ELR (cell line): ENCODE measurements around the gene KRT2.

Experiments
- DNase-seq: peaks from one replicate; pipeline ENCODE4 v3.0.0-alpha.2; 2015; ENCODE audit warnings: low read depth

Gene KRT2

DNA sequence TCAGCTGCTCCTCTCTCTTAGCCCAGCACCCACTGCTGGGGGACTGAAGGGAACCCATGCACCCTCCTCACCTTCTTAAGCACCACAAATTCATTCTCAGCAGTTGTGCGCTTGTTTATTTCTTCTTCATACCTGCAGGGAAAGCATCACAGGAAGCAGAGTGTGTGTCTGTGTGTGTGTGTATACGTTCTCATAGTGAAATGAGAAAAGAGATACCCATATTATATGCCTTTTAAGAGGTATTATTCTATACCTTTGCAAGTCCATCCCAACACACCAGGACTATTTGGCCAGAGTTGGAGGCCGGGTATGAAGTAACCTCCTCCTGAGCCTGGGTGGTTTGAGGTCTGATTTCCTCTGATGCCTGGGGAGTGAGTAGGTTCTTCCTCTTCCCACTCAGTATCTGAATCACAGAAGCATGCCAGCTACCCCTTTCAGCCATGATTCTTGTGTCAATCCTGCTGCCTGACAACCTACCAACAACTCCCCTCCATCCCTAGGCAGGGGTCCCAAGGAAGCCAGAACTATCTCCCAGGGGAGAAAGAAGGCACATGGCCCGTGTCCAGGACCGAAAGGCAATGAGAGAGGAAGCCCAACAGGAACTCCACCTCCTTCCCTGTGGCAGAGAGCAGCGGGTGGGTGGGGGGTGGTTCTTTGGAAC, 36.7 kb downstream of the KRT2 start:
- DNase-seq, result peak; percentile 10

DNA sequence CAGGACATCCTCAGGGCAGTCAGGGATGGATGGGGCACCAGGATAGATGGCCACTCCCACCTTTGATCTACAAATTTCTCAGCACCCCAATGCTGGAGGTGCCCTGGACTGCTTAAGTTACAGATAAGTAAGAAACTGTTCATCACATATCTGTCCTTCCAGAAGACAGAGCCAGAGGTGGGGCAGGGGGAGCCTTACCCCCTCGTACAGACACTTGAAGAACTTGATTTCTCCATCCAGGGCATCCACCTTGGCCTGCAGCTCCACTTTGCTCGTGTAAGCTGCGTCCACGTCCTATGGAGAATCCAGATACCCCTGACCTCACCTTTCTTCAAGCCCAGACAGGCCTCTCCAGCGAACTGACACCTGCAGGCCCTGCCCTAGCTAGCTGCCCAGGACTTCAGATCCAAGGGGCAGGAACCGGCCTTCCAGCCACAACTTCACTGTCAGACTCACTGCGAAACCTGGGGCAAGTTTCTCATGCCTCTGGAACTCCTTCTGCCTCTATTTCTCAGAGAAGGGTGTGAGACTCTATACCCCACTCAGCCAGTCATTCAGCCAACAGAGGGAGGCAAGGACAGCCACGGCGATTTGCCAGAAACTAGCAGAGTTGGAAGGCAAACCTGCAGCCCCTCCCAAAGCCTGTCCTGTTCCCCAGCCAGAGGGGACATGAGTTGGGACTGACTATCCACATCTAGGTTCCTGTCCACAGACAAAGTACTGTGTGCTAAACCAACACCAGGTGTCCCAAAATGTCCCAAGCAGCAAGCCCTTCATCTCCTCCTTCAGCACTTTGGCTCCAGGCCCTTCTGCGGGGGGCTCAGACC, 37.4 kb downstream of the KRT2 start:
- no peak for DNase-seq

DNA sequence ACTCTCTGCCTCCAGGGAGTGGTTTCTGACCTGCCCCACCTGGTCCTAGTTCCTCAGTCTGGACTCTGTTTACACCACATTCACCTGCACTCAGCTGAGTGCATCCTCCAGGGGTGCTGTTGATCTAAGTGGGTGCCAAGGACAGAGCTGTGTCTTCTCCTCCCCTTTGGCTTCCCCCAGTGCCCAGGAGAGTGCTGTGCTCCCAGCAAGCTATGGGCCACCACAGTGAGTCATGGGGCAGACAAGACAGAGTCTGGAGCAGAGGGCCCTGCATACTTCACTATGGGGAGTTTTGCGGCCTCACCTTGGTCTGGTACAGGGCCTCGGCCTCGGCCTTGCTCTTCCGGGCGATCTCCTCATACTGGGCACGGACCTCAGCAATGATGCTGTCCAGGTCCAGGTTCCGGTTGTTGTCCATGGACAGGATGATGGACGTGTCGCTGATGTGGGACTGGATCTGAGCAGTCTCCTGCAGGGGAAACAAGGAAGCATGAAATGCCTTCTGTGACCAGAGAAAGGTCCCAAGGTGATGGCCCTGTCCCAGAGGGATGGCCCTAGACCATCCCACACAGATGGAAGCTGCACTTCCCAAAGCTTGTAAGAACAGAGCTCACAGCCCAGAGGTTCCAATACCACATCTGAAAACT, 38.5 kb downstream of the KRT2 start:
- no peak for DNase-seq

DNA sequence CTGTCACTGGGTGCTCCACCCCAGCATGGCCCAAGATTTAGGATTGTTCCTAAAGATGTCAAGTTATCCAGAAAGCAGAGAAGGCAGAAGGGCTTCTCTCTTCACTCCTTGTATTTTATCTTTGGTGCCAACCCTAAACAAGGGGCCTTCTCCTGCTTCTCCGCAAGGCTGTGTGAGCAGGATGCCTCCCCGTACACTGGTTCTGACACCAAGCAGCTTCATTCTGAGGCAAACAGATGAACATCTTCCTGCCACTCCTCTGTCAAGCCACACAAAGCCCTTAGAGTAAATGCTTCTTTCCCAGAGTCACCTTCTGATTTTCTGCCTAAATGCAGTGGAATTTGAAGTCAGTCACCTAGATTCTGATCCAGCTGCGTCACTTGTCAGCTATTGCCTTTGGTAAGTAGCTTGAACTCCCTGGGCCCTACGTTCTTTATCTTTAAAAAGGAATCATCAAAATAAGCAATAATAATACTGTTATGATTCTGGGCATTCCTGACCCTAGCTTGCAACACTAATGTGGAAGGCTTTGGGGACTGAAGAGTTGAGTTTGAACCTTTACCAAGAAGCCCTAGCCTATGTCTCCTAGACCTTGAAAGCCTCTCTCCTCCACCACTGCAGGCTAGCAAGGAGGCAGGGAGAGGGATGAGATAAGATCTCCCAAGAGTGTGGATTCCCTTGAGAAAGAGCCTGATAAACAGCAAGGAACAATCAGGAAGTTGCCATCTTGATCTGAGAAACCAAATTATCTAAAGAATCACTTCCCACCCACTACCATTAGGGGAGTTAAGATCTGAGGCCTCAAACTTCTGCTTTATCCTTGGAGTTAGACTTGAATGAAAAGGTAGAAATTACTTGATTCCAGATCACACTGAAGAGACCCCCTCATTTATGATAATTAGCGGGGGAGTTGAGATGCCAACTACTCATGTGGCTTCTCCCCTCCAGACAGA, 39.3 kb downstream of the KRT2 start:
- no peak for DNase-seq

DNA sequence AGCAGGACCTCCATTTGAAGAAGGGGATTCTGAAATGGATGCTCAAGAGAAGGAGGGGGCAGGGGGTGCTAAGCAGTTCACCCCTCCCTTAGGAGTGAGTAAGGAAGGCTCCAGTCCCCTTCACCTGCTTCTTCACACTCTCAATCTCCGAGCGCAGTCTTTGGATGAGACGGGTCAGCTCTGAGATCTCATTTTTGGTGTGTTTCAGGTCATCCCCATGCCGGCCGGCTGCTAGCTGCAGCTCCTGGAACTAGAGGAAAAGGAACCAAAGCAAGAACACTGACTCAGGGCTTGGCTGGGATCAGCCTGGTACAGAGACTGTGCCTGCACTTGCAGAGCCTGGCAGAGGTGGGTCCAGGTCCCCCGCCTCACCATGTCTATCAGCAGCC, 40.9 kb downstream of the KRT2 start:
- no peak for DNase-seq

DNA sequence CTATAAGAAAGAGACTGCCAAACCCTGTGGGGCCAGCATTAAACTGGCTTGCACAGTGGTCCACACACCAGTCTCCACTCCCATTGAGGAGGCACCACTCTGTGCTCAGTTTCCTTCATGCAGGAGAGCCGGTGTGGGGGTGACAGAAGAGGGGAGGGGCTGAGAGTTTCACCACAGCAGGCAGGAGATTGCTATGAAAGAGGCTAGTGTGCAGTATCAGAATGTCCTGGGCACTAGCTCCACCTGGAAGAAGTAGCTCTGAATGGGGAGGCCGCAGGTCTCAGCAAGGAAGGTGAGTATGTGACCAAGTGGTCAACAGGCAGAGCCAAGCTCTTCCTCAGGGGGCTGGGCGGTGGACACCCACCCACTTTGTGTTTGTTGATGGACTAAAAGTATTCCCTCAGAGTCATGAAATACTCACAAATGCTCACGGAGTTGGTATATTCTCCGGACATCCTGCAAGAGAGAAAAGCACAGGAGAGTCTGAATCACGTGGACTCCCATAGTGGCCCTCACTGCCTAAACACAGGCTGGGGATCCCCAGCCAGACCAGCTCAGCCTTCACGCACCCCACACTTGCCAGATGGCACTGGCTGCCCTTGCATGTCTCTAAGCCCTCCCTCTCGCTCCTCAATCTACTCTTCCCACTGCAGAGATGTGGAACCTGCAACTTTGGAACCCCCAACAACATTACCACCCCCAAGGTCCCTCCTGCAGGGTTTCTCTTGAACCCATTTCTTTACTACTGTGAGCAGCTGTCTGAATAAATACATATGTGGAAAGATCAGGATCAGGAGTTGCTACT, 43.0 kb downstream of the KRT2 start:
- DNase-seq, result no peak

DNA sequence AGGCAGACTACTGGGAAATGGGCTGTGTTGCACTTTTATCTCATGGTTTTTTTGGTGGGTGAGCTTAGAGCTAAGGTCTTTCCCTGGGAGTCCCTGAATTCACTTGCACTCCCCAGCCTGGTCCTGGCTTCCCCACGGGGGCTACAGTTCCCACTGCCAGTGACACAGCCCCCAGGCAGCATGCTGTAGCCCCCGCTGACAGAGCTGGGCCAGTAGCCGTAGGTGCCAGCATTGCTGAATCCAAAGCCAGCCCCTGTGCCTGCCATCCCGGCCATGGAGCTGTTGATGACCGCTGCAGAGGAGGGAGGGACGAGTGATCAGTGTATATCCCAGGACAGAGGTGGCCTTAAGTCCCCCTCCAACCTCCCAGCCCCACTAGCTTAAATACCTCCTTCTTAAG, 43.9 kb downstream of the KRT2 start:
- no peak for DNase-seq

DNA sequence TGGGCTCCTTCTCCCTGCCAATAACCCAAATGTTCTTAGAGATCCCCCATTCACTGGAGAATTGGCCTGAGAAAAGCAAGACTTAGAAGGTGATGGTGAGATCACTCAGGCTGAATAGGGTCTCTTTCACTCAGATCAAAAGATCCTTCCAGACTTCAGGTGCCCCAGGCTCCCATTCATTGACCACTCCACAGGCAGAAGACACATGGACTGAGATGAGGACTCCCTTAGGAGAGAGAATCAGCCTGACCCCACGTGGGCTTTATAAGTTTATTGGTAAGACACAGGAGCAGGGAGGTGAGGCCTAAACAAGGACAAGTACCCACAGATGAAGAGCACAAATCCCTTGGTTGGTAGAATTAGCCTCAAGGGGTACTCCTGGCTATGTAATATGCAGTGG, 44.7 kb downstream of the KRT2 start:
- no peak for DNase-seq

DNA sequence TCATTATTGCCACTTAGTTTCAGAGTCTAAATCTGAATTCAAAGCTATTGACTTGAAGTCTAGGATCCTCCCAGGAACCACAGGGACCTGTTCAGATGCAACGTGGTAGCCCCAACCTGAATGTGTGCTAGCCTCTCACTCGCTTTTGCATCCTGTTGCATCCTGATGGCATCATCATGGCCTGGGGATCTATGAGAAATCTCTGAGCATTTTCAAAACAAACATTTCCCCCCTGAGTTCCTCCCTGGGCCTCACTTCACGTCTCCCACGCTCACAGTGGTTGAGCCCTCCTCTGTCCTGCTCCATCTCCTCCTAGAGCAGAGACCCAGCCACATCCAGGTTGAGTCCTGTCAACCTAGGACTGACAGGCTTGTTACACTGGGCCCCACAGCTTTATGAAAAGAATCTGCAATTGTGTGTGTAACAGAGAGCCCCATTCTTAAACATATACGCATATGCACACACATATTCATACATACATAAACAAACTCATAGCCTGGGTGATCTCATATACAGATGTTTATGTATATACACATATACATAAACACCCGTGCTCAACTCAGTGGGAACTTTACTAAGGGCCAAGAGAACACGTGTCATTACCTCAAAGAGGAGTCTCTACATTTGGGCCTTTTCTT, 45.3 kb downstream of the KRT2 start:
- no peak for DNase-seq

DNA sequence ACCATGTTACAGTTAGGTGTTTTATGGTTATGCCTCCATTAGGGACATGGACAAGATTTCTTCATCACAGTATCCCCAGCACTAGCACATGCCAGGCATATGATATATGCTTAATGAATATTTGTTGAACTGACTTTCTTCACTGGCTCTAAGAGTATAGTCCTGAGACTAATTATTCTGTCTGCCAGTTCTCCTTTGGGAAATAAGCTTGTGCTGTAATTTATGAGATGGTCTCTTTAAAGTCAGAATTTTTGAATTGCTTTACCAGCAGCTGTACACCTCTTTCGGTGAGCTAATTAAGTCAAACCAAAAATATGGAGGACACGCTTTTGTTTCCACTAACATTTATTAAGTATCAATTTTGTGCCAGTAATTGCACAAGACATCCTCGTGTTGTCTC, 45.9 kb downstream of the KRT2 start:
- DNase-seq, result no peak

DNA sequence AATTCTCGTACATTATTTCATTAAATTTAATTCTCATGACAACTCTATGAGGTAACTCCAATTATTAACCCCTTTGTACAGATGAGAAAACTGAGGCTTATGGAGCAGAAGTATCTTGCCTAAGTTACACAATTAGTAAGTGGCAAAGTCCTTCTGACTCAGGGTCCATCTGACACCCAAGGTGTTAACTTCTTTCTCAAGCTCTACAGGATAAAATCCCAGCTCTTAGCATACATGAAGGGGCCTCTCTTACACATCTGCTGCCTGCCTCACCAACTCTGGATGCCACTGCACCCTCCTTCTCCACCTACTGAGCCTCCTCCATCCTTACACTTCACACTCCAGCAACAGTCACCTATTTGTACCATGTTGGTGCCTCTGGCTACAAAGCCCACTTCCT, 46.5 kb downstream of the KRT2 start:
- no peak for DNase-seq

DNA sequence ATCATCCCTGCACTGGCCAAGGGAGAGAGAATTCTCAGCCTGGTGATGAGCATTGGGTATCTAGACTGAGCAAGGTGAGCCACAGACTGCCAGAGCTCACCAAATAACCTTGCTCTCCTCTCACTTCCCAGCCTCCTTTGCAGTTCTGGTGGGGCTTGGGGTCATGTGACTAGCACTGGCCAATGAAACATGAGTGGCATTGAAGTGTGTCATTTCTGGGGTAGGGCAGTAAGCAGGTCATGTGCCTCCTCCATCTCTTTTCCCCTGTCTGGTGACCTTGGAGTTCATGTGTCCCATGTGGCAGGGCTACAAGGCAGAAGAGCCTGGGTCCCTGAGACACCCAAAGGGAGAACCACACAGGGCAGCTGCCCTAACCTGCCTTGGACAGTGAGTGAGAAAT, 47.2 kb downstream of the KRT2 start:
- DNase-seq, result no peak

DNA sequence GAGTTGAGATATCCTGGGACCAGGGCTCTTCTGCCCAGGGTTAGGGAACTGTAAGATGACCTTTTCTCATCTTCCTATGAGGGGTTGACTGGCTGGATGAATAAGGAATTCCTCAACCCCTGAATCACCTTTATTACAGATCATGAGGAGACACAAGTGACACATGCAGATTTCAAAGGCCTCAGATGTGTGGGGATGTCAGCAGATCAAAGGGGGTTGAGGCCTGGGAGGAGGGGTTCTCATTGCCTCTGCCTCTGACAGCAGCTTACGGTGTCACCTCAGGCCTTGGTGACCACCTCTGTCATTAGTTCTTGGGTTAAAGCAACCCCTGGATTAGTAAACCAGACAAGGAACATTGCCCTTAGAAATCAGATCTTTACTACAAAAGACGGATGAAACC, 48.7 kb downstream of the KRT2 start:
- peak; percentile 34 for DNase-seq

DNA sequence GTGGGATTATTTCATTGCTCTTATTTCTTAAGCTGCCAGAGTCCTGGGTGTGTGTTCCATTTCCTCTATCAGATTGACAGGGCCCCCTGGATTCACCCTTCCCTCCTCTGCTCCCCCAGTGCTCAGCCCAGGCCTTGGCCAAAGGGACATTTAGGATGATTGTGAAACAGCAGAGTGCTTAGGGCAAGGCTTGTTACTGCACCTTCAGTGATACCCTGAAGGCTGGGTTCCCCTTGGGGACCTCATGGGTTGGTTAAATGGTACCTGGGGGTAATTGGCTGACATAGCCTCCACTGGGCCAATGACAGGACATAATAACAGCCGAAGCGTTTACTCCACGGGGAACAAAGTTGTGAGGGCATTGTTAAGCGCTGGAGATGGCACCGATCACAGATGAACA, 49.5 kb downstream of the KRT2 start:
- DNase-seq, result no peak

DNA sequence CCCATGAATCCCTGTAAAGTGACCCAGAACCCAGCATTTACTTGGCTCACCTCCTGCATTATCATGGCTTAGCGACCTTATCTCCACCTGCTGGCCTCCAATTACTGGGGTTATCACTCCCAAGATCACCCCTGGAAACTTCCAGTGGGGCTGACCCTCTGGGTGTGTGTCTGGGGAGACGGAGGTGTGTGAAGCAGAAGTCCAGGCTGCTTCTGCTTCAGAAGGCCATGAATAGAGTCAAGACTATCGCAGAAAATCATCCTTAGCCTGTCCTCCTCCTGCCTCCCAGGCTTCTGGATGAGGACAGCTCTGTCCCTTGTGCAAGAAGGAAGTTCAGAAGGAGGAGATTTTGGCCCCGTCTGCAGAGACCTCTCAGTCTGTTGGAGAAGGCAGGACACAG, 50.3 kb downstream of the KRT2 start:
- no peak for DNase-seq

DNA sequence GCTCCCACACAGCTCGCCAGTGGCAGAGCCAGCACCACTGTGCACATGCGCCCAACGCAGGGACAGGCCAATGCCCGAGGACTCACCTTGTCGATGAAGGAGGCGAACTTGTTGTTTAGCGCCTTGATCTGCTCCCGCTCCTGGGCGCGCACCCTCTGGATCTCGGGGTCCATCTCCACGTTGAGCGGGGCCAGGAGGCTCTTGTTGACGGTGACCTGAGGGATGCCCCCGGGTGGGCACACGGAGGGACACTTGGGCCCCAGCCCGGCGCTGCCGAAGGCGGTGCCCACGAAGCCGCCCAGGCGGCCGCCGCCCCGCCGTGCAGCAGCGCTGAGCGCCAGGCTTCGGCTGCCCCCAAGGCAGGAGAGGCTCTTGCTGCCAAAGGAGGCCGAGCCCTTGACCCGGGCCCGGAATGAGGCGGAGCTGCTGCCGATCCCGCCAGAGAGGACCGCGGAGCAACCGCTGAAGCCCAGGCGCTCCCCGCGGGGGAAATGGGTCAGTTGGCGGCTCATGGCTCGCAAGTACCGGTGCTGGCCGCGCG, 51.0 kb downstream of the KRT2 start, which contains the start of gene KRT72:
Gene KRT72, minus strand, starts transcription at position 523 of the 541 bp plus-strand sequence. Its CDS starts 11 bp downstream, at position 512.
- no peak for DNase-seq

DNA sequence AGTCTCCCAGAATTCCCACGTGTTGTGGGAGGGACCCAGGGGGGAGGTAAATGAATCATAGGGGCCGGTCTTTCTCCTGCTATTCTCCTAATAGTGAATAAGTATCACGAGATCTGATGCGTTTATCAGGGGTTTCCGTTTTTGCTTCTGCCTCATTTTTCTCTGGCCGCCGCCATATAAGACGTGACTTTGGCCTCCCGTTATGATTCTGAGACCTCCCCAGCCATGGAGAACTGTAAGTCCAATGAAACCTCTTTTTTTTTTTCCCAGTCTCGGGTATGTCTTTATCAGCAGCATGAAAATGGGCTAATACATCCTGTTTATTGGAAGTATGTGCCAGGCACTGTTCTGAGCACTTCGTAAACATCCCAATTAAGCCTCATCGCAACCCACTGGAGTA, 51.5 kb downstream of the KRT2 start:
- DNase-seq, result no peak

DNA sequence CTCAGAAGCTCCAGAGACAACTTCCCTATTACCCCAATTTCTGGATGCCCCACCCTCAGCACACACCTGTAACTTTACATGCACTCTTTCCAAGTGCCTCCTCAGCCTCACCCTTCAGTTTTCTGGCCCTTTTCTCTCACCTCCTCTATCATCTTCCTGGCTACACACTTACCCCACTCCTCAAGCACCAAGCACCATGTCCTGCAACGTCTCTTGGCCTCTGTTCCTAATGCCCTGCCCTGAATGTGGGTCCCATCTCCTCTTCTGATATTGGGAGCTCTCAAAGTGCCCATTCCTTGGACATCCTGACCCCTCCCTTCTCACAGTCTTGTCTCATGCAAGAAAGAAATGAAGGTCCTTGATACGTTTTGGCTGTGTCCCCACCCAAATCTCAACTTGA, 51.9 kb downstream of the KRT2 start:
- DNase-seq, result no peak

DNA sequence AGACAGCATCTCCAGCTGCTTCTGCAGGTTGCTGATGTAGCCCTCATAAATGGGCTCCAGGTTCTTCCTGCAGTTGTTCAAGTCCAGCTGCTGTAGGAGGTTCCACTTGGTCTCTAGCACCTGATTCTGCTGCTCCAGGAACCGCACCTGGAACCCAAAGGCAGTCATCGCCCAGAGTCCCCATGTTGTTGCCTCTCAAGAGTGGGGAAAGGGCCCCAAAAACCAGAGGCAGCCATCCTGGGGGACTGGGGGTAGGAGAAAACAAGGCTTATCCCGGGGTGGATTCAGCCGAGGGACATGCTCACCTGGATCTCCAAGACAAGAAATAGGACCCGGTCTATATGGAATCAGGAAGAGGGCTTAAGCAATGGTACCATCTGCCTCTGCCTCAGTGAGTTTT, 53.0 kb downstream of the KRT2 start:
- no peak for DNase-seq
